ENCODE results near the gene ERICH2. TPM values are rescaled to one million over a fixed set of nuclear protein-coding genes. Genes with fewer than 3 reads are reported as not detected.

Gene ERICH2
- total and polyA plus RNA-seq, 2 experiments from 2014 or later = 3.5 TPM; not detected in 1

GRCh38 chr2:170772295-170772694 is 2.1 kb downstream of the ERICH2 start:
- DNase-seq (ENCODE audit: low spot score) (no peak), ATAC-seq (no peak)
- H3K27ac Mint-ChIP-seq = no peak overlapping the region
- Histone ChIP-seq H3K9me2 (ENCODE audit: insufficient read depth) (no peaks in the 10 kb centered on the region), H3K4me1 (ENCODE audit: insufficient read depth) (peaks cover 9% of the 10 kb centered on the region), H3K4me2 (peak overlapping the region; percentile 69), H3K79me2 (replicated peaks; ENCODE audit: insufficient read depth) (no peaks in the 10 kb centered on the region), H3K27ac (ENCODE audit: low read depth) (no peak overlapping the region), H4K20me1 (replicated peaks; ENCODE audit: insufficient read depth) (no peaks in the 10 kb centered on the region), H2AFZ (no peak overlapping the region), H3F3A (replicated peaks; ENCODE audit: low read depth) (no peaks in the 10 kb centered on the region), H3K4me3 (peak overlapping the region; percentile 57), H3K36me3 (ENCODE audit: insufficient read depth) (no peaks in the 10 kb centered on the region), H3K27me3 (ENCODE audit: insufficient read depth) (no peaks in the 10 kb centered on the region)
- no peaks in the 10 kb centered on the region for H3K27me3 Mint-ChIP-seq (ENCODE audit: insufficient read depth, low read depth, poor library complexity)
- H3K36me3 Mint-ChIP-seq (ENCODE audit: low read depth) = no peaks in the 10 kb centered on the region
- H3K4me1 Mint-ChIP-seq = peaks cover 18% of the 10 kb centered on the region
- TF ChIP-seq ZNF462 (CRISPR knock-in tag; IDR thresholded peaks at IDR 0.05) = no peak
- H3K4me3 Mint-ChIP-seq = peak overlapping the region; percentile 56
- H3K9me3 Mint-ChIP-seq = no peaks in the 10 kb centered on the region

- peaks cover 29% of the 10 kb centered on the region for H3K4me1 Mint-ChIP-seq
- H3K27me3 Mint-ChIP-seq (ENCODE audit: insufficient read depth, low read depth, poor library complexity) = no peaks in the 10 kb centered on the region
- DNase-seq (ENCODE audit: low spot score) = no peak
- Histone ChIP-seq H3K4me3 (no peak overlapping the region), H3K4me1 (ENCODE audit: insufficient read depth) (peaks cover 24% of the 10 kb centered on the region), H3F3A (replicated peaks; ENCODE audit: low read depth) (no peaks in the 10 kb centered on the region), H3K9me2 (ENCODE audit: insufficient read depth) (no peaks in the 10 kb centered on the region), H2AFZ (no peak overlapping the region), H3K36me3 (ENCODE audit: insufficient read depth) (no peaks in the 10 kb centered on the region), H3K4me2 (no peak overlapping the region), H3K79me2 (replicated peaks; ENCODE audit: insufficient read depth) (no peaks in the 10 kb centered on the region), H3K27ac (ENCODE audit: low read depth) (no peak overlapping the region), H4K20me1 (replicated peaks; ENCODE audit: insufficient read depth) (no peaks in the 10 kb centered on the region), H3K27me3 (ENCODE audit: insufficient read depth) (no peaks in the 10 kb centered on the region)
- H3K36me3 Mint-ChIP-seq (ENCODE audit: low read depth) = no peaks in the 10 kb centered on the region
- H3K4me3 Mint-ChIP-seq = no peak overlapping the region
- H3K27ac Mint-ChIP-seq = no peak overlapping the region
- ATAC-seq = no peak
- H3K9me3 Mint-ChIP-seq = no peaks in the 10 kb centered on the region
- TF ChIP-seq ZNF462 (CRISPR knock-in tag; IDR thresholded peaks at IDR 0.05) (no peak), POLR2AphosphoS5 (IDR thresholded peaks at IDR 0.05; ENCODE audit: low read depth) (no peak), CREB1 (CRISPR knock-in tag; IDR thresholded peaks at IDR 0.05; ENCODE audit: low read depth) (no peak), JUNB (IDR thresholded peaks at IDR 0.05; ENCODE audit: unreplicated experiment) (no peak)
These were observed 3.9 kb downstream of the ERICH2 start for GRCh38 chr2:170774074-170774473.
